SKM-1 treated with dmso at 0.1 percent for 144 hours (cell line): ENCODE data around the gene NCOR2.

Experiments used
- DNase-seq: peaks from one replicate; lab custom pipeline; 2025; ENCODE audit not compliant: unreplicated experiment; lab: John Stamatoyannopoulos, UW

NCOR2 gene

GRCh38 chr12:124577986-124578385 is 10.6 kb upstream of the NCOR2 start:
- DNase-seq = no peak

GRCh38 chr12:124577374-124577773 is 10.0 kb upstream of the NCOR2 start:
- DNase-seq = no peak

- no peak for DNase-seq
These were observed 8.7 kb upstream of the NCOR2 start for GRCh38 chr12:124576061-124576650.

GRCh38 chr12:124573839-124574786 is 6.7 kb upstream of the NCOR2 start:
- no peak for DNase-seq

- DNase-seq = no peak
These were observed 4.1 kb upstream of the NCOR2 start for GRCh38 chr12:124571556-124571955.

GRCh38 chr12:124570810-124571209 is 3.4 kb upstream of the NCOR2 start:
- no peak for DNase-seq

- DNase-seq = no peak
These were observed 2.1 kb upstream of the NCOR2 start for GRCh38 chr12:124569375-124570148.

- peak; percentile 26 for DNase-seq
These were observed 1.3 kb upstream of the NCOR2 start for GRCh38 chr12:124568431-124569374.

GRCh38 chr12:124567673-124568373 is 411 bp upstream of the NCOR2 start:
- DNase-seq = peak; percentile 50

- peak; percentile 27 for DNase-seq
These were observed 1.0 kb downstream of the NCOR2 start for GRCh38 chr12:124566161-124566996.

GRCh38 chr12:124565656-124566160 is 1.7 kb downstream of the NCOR2 start:
- DNase-seq = no peak

GRCh38 chr12:124564971-124565491 is 2.4 kb downstream of the NCOR2 start:
- no peak for DNase-seq

- no peak for DNase-seq
These were observed 3.0 kb downstream of the NCOR2 start for GRCh38 chr12:124564232-124564958.

- no peak for DNase-seq
These were observed 3.6 kb downstream of the NCOR2 start for GRCh38 chr12:124563809-124564208.

GRCh38 chr12:124563401-124563800 is 4.0 kb downstream of the NCOR2 start:
- DNase-seq = no peak

- no peak for DNase-seq
These were observed 4.6 kb downstream of the NCOR2 start for GRCh38 chr12:124562796-124563181.

- DNase-seq = no peak
These were observed 5.2 kb downstream of the NCOR2 start for GRCh38 chr12:124562018-124562795.
